GM18508 (cell line): ENCODE measurements around the gene DAPP1.
A peak's percentile ranks its signal among the peaks of the same experiment; 100 is the strongest.
"Not testable (repeated sequence)": the region's sequence is repeated elsewhere in the genome, so short reads cannot be mapped to it uniquely, and the experiment has no call there.

Experiments used
- ATAC-seq: cut with Tn5 transposase; IDR thresholded peaks from one replicate; pipeline ENCODE4 v1.9.1; 2021; ENCODE audit warnings: moderate number of reproducible peaks; ENCODE audit not compliant: insufficient read depth, unreplicated experiment

The DAPP1 gene

GRCh38 chr4:99822734-99823133, 6.1 kb downstream of the DAPP1 start:
- no peak for ATAC-seq

GRCh38 chr4:99824070-99824599, 7.5 kb downstream of the DAPP1 start:
- ATAC-seq = no peak

- no peak for ATAC-seq
Observed at GRCh38 chr4:99825272-99825671, 8.6 kb downstream of the DAPP1 start.

GRCh38 chr4:99826016-99826415, 9.4 kb downstream of the DAPP1 start:
- no peak for ATAC-seq

- no peak for ATAC-seq
Observed at GRCh38 chr4:99827454-99827853, 10.8 kb downstream of the DAPP1 start.

- ATAC-seq = no peak
Observed at GRCh38 chr4:99827857-99828256, 11.2 kb downstream of the DAPP1 start.

- ATAC-seq = no peak
Observed at GRCh38 chr4:99828477-99828876, 11.8 kb downstream of the DAPP1 start.

GRCh38 chr4:99830051-99830450, 13.4 kb downstream of the DAPP1 start:
- ATAC-seq = not testable (repeated sequence)

- ATAC-seq = no peak
Observed at GRCh38 chr4:99832321-99832720, 15.7 kb downstream of the DAPP1 start.

- ATAC-seq = no peak
Observed at GRCh38 chr4:99832758-99833157, 16.1 kb downstream of the DAPP1 start.

GRCh38 chr4:99833756-99834155, 17.1 kb downstream of the DAPP1 start:
- ATAC-seq = no peak

GRCh38 chr4:99834569-99834968, 17.9 kb downstream of the DAPP1 start:
- ATAC-seq = no peak

GRCh38 chr4:99835942-99836341, 19.3 kb downstream of the DAPP1 start:
- ATAC-seq = no peak

GRCh38 chr4:99838927-99839326, 22.3 kb downstream of the DAPP1 start:
- no peak for ATAC-seq

GRCh38 chr4:99841129-99841528, 24.5 kb downstream of the DAPP1 start:
- ATAC-seq = peak; percentile 76

- ATAC-seq = no peak
Observed at GRCh38 chr4:99843413-99843812, 26.8 kb downstream of the DAPP1 start.

- ATAC-seq = no peak
Observed at GRCh38 chr4:99844048-99844447, 27.4 kb downstream of the DAPP1 start.

- no peak for ATAC-seq
Observed at GRCh38 chr4:99845179-99845578, 28.6 kb downstream of the DAPP1 start.

- no peak for ATAC-seq
Observed at GRCh38 chr4:99845708-99846469, 29.3 kb downstream of the DAPP1 start.

GRCh38 chr4:99846891-99847290, 30.3 kb downstream of the DAPP1 start:
- ATAC-seq = no peak

- peak; percentile 55 for ATAC-seq
Observed at GRCh38 chr4:99847362-99847976, 30.8 kb downstream of the DAPP1 start.

GRCh38 chr4:99848591-99849001, 32.0 kb downstream of the DAPP1 start:
- peak; percentile 28 for ATAC-seq
